Posterior vena cava (tissue), 2 donors: Measurements from ENCODE around the gene ZNF556. TPM values are rescaled to one million over a fixed set of nuclear protein-coding genes. Genes with fewer than 3 reads are reported as not detected.
"Not testable (repeated sequence)": the region's sequence is repeated elsewhere in the genome, so short reads cannot be mapped to it uniquely, and the experiment has no call there.

ENCODE experiments used
- DNase-seq: peaks from one replicate; pipeline ENCODE4 v3.0.0-alpha.2; 2020; ENCODE audit warnings: low spot score
- intact Hi-C, 2 donors: fragments of 100-400 bp; cut with DNase I; formaldehyde crosslinking; loops; one replicate each; pipeline versions ENCODE4 v1.14.1 to v1.14.2; 2022 to 2023
- total RNA-seq, 2 donors: library from RNA; stranded (reverse); fragmentation: NEBNext Ultra II Directional; extraction: Animal tissue kit (Norgen Biotek cat#: 25700); gene quantifications; one replicate each; pipeline ENCODE4 v1.2.1, GENCODE V29; 2021
- donor health status: DM: yes; HTN: yes; CAD: no.
- donor health status: DM: yes; HTN: yes; CAD: no.

ZNF556 gene
- total RNA-seq, 2 donors from 2014 or later, result 0.14 TPM; not detected in 1

DNA sequence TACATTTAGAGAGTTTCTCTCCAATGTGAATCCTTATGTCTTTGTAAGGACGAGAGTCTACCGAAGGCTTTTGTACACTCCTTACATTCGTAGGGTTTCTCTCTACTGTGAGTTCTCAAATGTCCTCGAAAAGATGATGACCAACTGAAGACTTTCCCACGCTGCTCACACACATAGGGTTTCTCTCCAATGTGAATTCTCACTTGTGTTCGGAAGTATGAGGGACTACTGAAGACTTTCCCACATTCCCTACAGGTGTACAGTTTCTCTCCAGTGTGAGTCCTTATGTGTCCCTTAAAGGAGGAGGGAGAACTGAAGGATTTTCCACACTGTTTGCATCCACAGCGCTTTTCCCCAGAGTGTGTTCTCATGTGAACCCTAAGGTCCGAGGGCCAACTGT, 29.6 kb downstream of the ZNF556 start:
- intact Hi-C loops, result no loop called here
- DNase-seq, result no peak

DNA sequence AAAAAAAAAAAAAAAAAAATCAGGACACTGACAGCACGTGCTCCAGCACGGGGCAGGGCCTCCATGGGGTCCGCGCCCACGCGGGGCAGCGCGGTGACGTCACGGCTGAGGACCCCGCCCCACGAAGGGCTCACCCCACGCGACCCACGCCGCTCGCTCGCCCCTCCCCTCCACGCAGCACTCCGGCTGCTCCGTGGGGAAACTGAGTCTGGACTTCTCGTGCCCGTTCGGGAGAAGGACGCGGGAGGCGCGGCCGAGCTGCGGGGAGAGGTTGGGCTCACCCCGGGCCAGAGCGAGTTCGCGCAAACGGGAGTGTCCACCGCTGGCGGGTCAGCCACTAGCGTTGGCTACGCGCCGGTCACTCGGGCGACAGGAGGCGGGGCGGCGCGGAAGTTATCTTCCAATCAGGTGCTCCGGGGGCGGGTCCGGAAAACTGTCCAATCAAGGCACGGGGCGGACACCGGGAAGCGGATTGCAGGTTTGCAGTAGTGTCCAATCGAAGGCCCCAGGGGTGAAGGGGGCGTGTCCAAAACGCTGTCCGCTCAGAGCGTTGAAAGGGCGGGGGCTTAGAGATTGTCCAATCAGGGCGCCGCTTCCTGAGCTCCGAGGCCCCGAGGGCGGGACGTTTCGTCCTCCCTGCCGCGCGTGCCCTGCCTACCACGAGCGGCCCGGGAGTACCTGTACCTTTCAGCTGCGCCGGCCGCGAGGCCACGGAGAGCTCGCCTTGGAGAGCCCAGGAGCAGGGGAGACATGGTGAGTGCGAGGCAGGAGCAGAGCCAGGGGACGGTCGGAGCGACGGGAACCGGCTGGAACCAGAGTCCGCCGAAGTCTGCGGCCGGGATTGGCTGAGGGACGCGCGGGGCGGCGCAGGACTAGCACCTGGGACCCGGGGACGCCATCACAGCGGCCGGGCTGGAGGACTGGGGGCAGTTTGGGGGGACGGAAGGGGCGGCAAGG, 33.4 kb downstream of the ZNF556 start, which contains the start of gene ZNF57:
Gene ZNF57 (plus strand): TSS at position 633 of the 957 bp plus-strand sequence. CDS start 118 bp downstream, at position 751.
- intact Hi-C loops, result loop anchor here in 1 of 2 donors (5.0 kb wide), 1 partner anchor 42 kb away; the partner anchor contains the start of gene ZNF77
- peak; percentile 100 for DNase-seq

DNA sequence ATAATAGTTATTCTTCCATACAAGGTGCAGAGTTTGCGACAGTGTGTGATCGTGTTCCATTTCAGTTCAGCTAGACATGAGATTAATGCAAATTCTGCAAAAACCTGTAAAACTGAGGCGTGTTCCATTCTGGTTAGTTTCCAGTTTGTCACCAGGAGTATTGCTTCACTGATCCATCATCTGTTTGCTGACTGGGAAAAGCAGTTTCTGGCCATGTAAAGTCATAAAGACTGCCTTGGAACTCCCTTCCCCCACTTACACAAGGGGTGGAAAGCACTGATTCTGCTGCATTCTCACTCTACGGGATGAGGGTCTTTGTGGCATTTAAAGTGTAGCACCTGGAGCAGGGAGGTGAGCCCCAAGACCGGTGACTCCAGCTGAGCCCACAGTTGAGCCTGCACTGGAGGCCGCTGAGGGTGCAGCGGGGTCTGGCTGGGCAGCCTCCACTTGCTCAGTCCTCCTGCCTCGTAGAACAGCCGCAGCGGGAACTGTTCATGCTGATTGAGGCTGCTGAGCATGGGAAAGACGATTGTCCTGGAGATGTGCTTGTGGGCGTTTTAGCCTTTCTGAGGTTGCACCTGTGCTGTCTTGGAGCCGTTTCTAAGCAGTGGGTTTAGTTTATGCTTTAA, 35.6 kb downstream of the ZNF556 start:
- no peak for DNase-seq
- intact Hi-C loops, result loop anchor here in 1 of 2 donors (5.0 kb wide), 1 partner anchor 40 kb away; the partner anchor contains the start of gene ZNF77

DNA sequence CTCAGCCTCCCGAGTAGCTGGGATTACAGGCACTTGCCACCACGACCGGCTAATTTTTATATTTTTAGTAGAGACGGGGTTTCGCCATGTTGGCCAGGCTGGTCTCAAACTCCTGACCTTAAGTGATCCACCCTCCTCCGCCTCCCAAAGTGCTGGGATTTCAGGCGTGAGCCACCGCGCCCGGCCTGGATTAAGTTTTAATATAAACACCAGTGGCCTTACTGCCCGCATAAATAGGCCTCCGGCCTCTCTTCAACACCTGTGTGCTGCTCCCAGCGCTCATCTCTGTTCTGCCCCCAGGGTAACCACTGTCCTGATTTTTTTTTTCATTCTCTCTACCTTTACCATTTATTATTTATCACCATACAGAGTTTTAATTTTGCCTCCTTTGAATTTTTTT, 36.2 kb downstream of the ZNF556 start:
- DNase-seq, result not testable (repeated sequence)
- intact Hi-C loops, result loop anchor here in 1 of 2 donors (5.0 kb wide), 1 partner anchor 39 kb away; the partner anchor contains the start of gene ZNF77

DNA sequence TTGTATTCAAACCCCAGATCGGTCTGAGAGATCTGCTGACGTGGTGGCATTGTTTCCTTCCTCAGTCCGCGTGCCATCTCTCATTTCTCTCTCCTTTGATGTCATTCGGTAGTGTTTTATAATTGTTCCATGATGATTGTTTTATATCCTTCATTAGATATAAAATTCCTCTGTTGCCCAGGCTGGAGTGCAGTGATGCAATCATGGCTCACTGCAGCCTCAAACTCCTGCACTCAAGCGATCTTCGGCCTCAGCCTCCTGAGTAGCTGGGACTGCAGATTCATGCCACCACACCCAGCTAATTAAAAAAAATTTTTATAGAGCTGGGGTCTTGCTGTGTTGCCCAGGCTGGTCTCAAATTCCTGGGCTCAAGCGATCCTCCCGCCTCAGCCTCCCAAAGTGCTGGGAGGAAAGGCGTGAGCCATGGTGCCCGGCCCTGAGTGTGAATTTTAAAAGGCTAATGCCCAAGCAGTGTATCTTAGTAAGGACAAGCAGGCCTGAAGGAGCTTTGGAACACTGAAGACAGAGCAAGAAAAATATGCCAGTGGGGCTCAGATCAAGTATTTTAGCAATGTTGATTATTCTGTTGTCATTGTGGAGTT, 38.9 kb downstream of the ZNF556 start:
- no peak for DNase-seq

GRCh38 chr19:2906631-2907195, 39.6 kb downstream of the ZNF556 start:
- intact Hi-C loops, result no loop called here
- DNase-seq, result no peak

More for the DNA sequence above, 38.9 kb downstream of the ZNF556 start:
- intact Hi-C loops, result no loop called here

DNA sequence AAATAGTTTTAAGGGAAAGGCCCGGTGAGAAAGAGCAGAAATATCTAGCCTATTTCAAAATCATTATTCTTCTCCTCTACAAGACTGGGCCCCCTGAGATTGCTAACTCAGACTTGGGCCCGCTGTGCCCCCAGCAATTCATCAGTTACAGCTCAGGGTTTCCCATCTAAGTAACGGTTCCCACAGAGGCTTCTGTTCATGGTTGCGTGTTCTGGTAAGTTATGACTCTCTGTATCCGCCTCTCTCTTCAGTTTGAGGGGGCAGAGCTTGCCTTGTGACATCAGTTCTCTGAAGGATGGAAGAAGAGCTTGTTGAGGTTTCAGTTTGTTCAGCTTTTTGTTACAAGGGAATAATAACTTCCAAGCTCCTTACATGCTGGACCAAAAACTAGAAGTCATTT, 45.2 kb downstream of the ZNF556 start:
- intact Hi-C loops, result no loop called here
- DNase-seq, result no peak

DNA sequence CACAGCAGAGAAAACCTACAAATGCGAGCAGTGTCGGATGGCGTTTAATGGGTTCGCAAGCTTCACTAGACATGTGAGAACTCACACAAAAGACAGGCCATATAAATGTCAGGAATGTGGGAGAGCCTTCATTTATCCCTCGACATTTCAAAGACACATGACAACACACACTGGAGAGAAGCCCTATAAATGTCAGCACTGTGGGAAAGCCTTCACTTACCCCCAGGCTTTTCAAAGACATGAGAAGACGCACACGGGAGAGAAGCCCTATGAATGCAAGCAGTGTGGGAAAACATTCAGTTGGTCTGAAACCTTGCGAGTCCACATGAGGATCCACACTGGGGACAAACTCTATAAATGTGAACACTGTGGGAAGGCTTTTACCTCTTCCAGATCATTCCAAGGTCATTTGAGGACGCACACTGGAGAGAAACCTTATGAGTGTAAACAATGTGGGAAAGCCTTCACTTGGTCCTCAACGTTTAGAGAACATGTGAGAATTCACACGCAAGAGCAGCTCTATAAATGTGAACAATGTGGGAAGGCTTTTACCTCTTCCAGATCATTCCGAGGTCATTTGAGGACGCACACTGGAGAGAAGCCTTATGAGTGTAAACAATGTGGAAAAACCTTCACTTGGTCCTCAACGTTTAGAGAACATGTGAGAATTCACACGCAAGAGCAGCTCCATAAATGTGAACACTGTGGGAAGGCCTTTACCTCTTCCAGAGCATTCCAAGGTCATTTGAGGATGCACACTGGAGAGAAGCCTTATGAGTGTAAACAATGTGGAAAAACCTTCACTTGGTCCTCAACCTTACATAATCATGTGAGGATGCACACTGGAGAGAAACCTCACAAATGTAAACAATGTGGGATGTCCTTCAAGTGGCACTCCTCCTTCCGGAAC, 50.4 kb downstream of the ZNF556 start:
- DNase-seq, result no peak
- intact Hi-C loops, result no loop called here

GRCh38 chr19:2922987-2923386, 55.9 kb downstream of the ZNF556 start:
- intact Hi-C loops, result no loop called here
- no peak for DNase-seq

- intact Hi-C loops, result no loop called here
- no peak for DNase-seq
These were observed 56.4 kb downstream of the ZNF556 start for GRCh38 chr19:2923510-2923909.

GRCh38 chr19:2926341-2927031, 59.4 kb downstream of the ZNF556 start:
- no peak for DNase-seq
- intact Hi-C loops, result no loop called here

DNA sequence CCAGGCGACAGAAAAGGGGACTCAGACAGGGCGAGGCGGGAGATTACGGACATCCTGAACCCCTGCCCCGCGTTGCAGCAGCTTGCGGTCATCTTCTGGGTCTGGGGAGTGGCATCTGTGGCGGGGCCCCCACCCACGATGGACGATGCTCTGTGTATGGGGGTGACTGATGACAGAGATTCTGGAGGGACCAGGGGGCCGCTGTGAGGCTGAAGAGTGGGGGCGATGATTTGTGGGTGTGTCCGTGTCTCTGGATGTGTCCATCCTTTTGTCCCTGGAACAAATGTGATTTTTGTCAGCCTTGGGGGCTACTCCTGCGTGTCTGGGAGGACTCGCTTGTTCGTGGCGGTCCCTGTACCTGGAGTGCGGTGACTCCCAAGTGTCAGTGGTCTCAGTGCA, 59.9 kb downstream of the ZNF556 start:
- no peak for DNase-seq
- intact Hi-C loops, result no loop called here

Other genes starting within 250 kb of the ZNF556 start
- gene GNG7, start 164.6 kb upstream of the ZNF556 start, total RNA-seq, result 1 to 10 TPM; 3.2 to 6.1 TPM
- 10 to 100 TPM; 11.6 to 21.7 TPM for gene DIRAS1, start 146.0 kb upstream of the ZNF556 start, total RNA-seq
- 10 to 100 TPM; 19.5 to 22.0 TPM for gene SLC39A3, start 127.3 kb upstream of the ZNF556 start, total RNA-seq
- 10 to 100 TPM; 29.2 to 30.7 TPM for gene SGTA, start 84.1 kb upstream of the ZNF556 start, total RNA-seq
- 10 to 100 TPM; 30.6 to 37.6 TPM for gene THOP1, start 81.8 kb upstream of the ZNF556 start, total RNA-seq
- gene ZNF554, start 47.5 kb upstream of the ZNF556 start, total RNA-seq, result 1 to 10 TPM; 2.4 to 3.5 TPM
- gene ZNF555, start 25.9 kb upstream of the ZNF556 start, total RNA-seq, result 1 to 10 TPM; 5.1 to 8.0 TPM
- gene ZNF57, start 33.6 kb downstream of the ZNF556 start, total RNA-seq, result 1 to 10 TPM; 2.4 to 3.0 TPM
- 1 to 10 TPM; 2.4 to 4.0 TPM for gene ZNF77, start 77.6 kb downstream of the ZNF556 start, total RNA-seq
- gene TLE6, start 110.2 kb downstream of the ZNF556 start, total RNA-seq, result 1 to 10 TPM in 1 of 2 donors, under 1 TPM in 1; 0.57 to 3.4 TPM
- gene TLE2, start 161.9 kb downstream of the ZNF556 start, total RNA-seq, result 10 to 100 TPM; 39.4 to 61.4 TPM
- gene TLE5, start 195.2 kb downstream of the ZNF556 start, total RNA-seq, result 100 to 1,000 TPM; 344 to 424 TPM
- gene GNA11, start 227.0 kb downstream of the ZNF556 start, total RNA-seq, result 10 to 100 TPM; 71.9 to 76.5 TPM